Colonic mucosa (tissue), 4 donors: ENCODE results near the gene RNASE7. TPM values are rescaled to one million over a fixed set of nuclear protein-coding genes. Genes with fewer than 3 reads are reported as not detected.

Experiments used
- DNase-seq: peaks from one replicate; pipeline ENCODE4 v3.0.0-alpha.2; 2020
- H3K27ac ChIP-seq: fragments of 200-600 bp; one replicate; pipeline ENCODE4 v1.8.0; 2021
- H3K27me3 ChIP-seq: fragments of 200-600 bp; one replicate; pipeline ENCODE4 v1.8.0; 2021
- H3K36me3 ChIP-seq: fragments of 200-600 bp; one replicate; pipeline ENCODE4 v1.8.0; 2021
- H3K4me1 ChIP-seq: fragments of 200-600 bp; one replicate; pipeline ENCODE4 v1.8.0; 2021; ENCODE audit warnings: mild to moderate bottlenecking
- H3K4me3 ChIP-seq: fragments of 200-600 bp; one replicate; pipeline ENCODE4 v1.8.0; 2021
- H3K9ac ChIP-seq, 2 donors: one replicate each; pipeline ENCODE4 v1.7.0; 2013; ENCODE audit warnings: control low read depth in 2 of 2, low read depth in 2 of 2, low read length in 2 of 2
- H3K9me3 ChIP-seq: fragments of 200-600 bp; one replicate; pipeline ENCODE4 v1.8.0; 2021
- CTCF ChIP-seq: fragments of 200-600 bp; IDR thresholded peaks from one replicate; pipeline ENCODE4 v1.8.0; 2022; ENCODE audit warnings: antibody characterized with exemption, mild to moderate bottlenecking
- intact Hi-C: fragments of 100-400 bp; cut with DNase I; formaldehyde crosslinking; loops from one replicate; pipeline ENCODE4 v1.14.1; 2022
- total RNA-seq, 2 donors: library from RNA; stranded (reverse); fragmentation: NEBNext Ultra II Directional in 1 of 2; extraction: Animal tissue kit (Norgen Biotek cat#: 25700) in 1 of 2; gene quantifications; one replicate each; pipeline ENCODE4 v1.2.1, GENCODE V29; 2021
- donor health status: healthy.
- donor health status: DM: no; HTN: no; CAD: no.
- donor health status: DM: no; HTN: no; CAD: no.

RNASE7 gene
- total RNA-seq, 2 donors from 2014 or later = 0.16 to 0.30 TPM

GRCh38 chr14:21075719-21076437 is 33.7 kb downstream of the RNASE7 start:
- intact Hi-C loops = no loop called here
- DNase-seq = no peak
- H3K4me1 ChIP-seq = peaks cover 7% of the 10 kb centered on the region
- H3K27me3 ChIP-seq = no peaks in the 10 kb centered on the region
- no peak overlapping the region for H3K9ac ChIP-seq
- no peaks in the 10 kb centered on the region for H3K9me3 ChIP-seq
- no peak for TF ChIP-seq CTCF
- no peak overlapping the region for H3K27ac ChIP-seq
- H3K4me3 ChIP-seq = no peak overlapping the region
- peaks cover 29% of the 10 kb centered on the region for H3K36me3 ChIP-seq

- Histone ChIP-seq H3K36me3 (peaks cover 37% of the 10 kb centered on the region), H3K9me3 (no peaks in the 10 kb centered on the region), H3K27me3 (no peaks in the 10 kb centered on the region), H3K9ac (no peak overlapping the region), H3K4me1 (peaks cover 3% of the 10 kb centered on the region), H3K27ac (no peak overlapping the region), H3K4me3 (no peak overlapping the region)
- TF ChIP-seq CTCF = no peak
- intact Hi-C loops = no loop called here
- DNase-seq = no peak
Observed at GRCh38 chr14:21077672-21078071, 35.5 kb downstream of the RNASE7 start.

- Histone ChIP-seq H3K4me1 (no peaks in the 10 kb centered on the region), H3K27me3 (no peaks in the 10 kb centered on the region), H3K27ac (no peak overlapping the region), H3K4me3 (no peak overlapping the region), H3K9me3 (no peaks in the 10 kb centered on the region), H3K36me3 (peaks cover 37% of the 10 kb centered on the region), H3K9ac (no peak overlapping the region)
- no peak for DNase-seq
- intact Hi-C loops = no loop called here
- TF ChIP-seq CTCF = no peak
Observed at GRCh38 chr14:21078287-21078686, 36.1 kb downstream of the RNASE7 start.

- no peaks in the 10 kb centered on the region for H3K4me1 ChIP-seq
- intact Hi-C loops = no loop called here
- TF ChIP-seq CTCF = no peak
- H3K27ac ChIP-seq = no peak overlapping the region
- H3K4me3 ChIP-seq = no peak overlapping the region
- H3K9ac ChIP-seq = no peak overlapping the region
- H3K9me3 ChIP-seq = no peaks in the 10 kb centered on the region
- H3K27me3 ChIP-seq = no peaks in the 10 kb centered on the region
- H3K36me3 ChIP-seq = peaks cover 37% of the 10 kb centered on the region
- no peak for DNase-seq
Observed at GRCh38 chr14:21078726-21079125, 36.6 kb downstream of the RNASE7 start.

- Histone ChIP-seq H3K4me1 (no peaks in the 10 kb centered on the region), H3K36me3 (peaks cover 28% of the 10 kb centered on the region), H3K4me3 (no peak overlapping the region), H3K9ac (no peak overlapping the region), H3K27me3 (no peaks in the 10 kb centered on the region), H3K27ac (no peak overlapping the region), H3K9me3 (no peaks in the 10 kb centered on the region)
- no peak for TF ChIP-seq CTCF
- DNase-seq = no peak
- intact Hi-C loops = no loop called here
Observed at GRCh38 chr14:21081521-21082142, 39.5 kb downstream of the RNASE7 start.
